Adipocyte (in vitro differentiated cells): ENCODE results near the gene STOML1.
"Not testable (repeated sequence)": the region's sequence is repeated elsewhere in the genome, so short reads cannot be mapped to it uniquely, and the experiment has no call there.

Source experiments
- DNase-seq: peaks from one replicate; pipeline ENCODE4 v3.0.0-alpha.2; 2015; ENCODE audit warnings: low read depth
- H3K27me3 ChIP-seq: replicated peaks from 2 replicates; pipeline ENCODE4 v1.7.0; 2013; ENCODE audit warnings: mild to moderate bottlenecking, low read length, moderate library complexity; ENCODE audit not compliant: control insufficient read depth, insufficient read depth
- H3K36me3 ChIP-seq: 2 replicates; pipeline ENCODE4 v1.7.0; 2013; ENCODE audit warnings: low read length, mild to moderate bottlenecking, moderate library complexity; ENCODE audit not compliant: control insufficient read depth, insufficient read depth, severe bottlenecking
- H3K4me1 ChIP-seq: 2 replicates; pipeline ENCODE4 v1.7.0; 2013; ENCODE audit warnings: mild to moderate bottlenecking, low read length, moderate library complexity; ENCODE audit not compliant: control insufficient read depth, insufficient read depth
- H3K4me3 ChIP-seq: 2 replicates; pipeline ENCODE4 v1.7.0; 2013; ENCODE audit warnings: mild to moderate bottlenecking, low read length, moderate library complexity
- H3K9ac ChIP-seq: 2 replicates; pipeline ENCODE4 v1.7.0; 2013; ENCODE audit warnings: mild to moderate bottlenecking, low read length, moderate library complexity
- H3K9me3 ChIP-seq: 2 replicates; pipeline ENCODE4 v1.7.0; 2013; ENCODE audit warnings: mild to moderate bottlenecking, low read length, moderate library complexity; ENCODE audit not compliant: control insufficient read depth

Gene STOML1

DNA sequence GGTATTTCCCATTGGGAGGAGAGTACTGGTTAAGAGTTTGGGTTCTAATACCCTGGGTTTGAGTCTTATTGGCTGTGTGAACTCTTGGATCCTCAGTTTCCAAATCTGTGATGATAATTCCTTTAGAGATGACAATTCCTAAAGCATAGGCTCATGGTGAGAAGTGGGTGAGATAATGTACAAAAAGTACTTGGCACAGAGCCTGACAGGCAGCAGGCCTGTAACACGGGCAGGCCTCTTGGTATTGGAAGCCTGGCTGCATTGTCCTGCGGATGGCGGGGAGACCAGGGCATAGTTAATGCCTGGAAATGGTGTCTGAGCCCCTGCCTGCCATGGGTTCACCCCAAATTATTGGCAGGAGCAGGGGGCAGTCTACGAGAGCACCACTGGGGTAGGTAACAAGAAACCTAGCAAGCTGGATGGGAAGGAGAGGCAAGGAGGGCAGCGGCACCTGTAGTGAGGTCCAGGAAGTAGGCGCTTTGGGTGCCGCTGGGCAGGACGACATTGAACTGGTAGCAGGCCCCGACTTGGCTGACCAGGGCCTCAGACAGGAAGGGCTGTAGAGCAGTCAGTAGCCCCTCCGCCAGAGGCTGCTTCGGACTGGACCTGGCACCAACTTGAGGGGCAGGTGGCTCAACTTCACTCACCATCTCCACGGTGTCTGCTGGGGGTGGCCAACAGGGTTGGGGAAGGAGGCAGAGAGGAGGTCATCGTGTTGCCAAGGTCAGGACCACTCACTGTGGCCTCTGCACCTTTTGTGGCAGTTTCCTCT is 7.7 kb downstream of the STOML1 start:
- H3K9ac ChIP-seq: peak overlapping the region; percentile 88
- H3K4me3 ChIP-seq: no peak overlapping the region
- no peaks in the 10 kb centered on the region for H3K9me3 ChIP-seq
- H3K4me1 ChIP-seq: peaks cover 81% of the 10 kb centered on the region
- DNase-seq: no peak
- no peaks in the 10 kb centered on the region for H3K27me3 ChIP-seq
- peaks cover 7% of the 10 kb centered on the region for H3K36me3 ChIP-seq

DNA sequence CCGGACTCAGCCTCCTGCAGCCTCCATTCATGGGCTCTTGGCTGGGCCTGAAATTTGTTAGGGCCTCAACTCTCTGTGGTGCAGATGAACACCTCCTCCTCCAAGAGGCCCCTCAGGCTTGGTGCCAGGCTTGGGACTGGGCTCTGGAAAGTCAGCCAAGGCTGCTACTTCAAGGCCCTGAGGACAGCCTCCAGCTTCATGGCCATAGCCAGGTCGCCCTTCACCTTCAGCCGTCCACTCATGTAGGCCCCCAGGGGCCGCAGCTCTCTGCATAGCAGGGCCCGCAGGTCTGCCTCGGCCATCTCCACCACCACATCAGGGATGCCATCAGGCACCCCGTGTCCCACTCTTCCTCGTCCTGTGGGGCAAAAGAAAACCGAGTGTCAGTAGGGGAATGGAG is 8.3 kb downstream of the STOML1 start:
- peaks cover 7% of the 10 kb centered on the region for H3K36me3 ChIP-seq
- no peak overlapping the region for H3K4me3 ChIP-seq
- DNase-seq: no peak
- H3K4me1 ChIP-seq: peaks cover 75% of the 10 kb centered on the region
- H3K27me3 ChIP-seq: no peaks in the 10 kb centered on the region
- no peaks in the 10 kb centered on the region for H3K9me3 ChIP-seq
- H3K9ac ChIP-seq: peak overlapping the region; percentile 88

DNA sequence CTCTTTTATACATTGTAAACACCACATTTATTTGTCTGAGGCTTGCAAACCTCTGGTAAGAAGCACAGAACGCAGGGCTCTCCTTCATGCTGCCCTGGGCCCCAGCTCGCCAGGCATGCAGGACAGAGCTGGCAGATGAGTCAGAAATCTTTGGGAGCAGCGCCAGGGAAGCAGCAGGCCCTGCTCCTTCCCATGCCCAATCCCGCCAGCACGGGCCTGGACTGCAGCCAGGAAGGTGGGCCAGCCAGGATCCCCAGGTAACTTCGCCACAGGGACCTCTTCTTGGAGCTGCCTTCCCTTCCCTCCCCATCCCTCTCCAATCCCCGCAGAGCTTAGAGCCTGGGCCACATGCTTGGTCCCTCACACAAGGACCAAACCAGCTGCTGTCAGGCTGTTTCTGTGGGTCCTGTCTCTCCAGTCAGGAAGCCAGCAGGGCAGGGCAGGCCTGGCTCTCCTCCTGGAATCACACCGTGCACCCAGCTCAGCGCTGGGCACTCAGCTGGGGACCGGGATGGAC is 8.8 kb downstream of the STOML1 start:
- Histone ChIP-seq H3K27me3 (no peaks in the 10 kb centered on the region), H3K9ac (peak overlapping the region; percentile 88), H3K9me3 (no peaks in the 10 kb centered on the region), H3K36me3 (peaks cover 5% of the 10 kb centered on the region), H3K4me3 (peak overlapping the region; percentile 63), H3K4me1 (peaks cover 70% of the 10 kb centered on the region)
- DNase-seq: peak; percentile 91

DNA sequence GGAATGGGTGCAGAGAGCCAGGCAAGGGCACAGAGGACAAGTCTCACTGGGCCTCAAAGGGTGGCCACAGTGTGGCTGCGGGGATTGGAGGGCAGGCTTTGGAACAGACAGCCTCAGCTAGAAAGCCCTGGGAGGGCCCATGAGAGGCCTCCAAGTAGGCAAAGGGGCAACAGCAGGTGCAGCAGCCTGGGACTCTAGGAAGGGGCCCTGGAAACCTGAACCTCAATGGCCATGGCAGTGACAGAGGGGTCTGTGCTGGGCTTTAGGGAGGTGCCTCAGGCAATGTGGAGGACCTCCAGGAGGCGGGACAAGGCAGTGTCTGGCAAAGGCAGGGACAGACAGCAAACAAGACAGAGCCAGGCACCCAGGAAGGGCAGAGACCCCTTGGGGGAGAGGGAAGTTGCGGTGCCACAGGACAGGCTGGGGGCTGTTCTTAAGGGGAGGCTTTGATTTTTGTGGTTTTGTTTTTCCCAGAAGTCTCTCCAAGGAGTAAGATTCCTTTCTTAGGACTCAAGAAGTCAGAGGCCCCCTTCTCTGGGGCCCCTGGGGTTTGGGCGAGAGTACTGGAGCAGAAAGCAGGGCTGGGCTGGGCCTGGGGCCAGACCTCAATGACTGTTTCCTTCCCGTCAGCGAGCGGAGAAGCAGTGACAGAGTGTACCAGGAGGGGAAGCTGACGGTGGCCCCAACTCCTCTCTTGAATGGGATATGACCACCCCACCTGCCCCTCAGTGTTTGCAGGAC is 9.7 kb downstream of the STOML1 start:
- Histone ChIP-seq H3K4me3 (peak overlapping the region; percentile 63), H3K4me1 (peaks cover 61% of the 10 kb centered on the region), H3K9me3 (no peaks in the 10 kb centered on the region), H3K36me3 (no peaks in the 10 kb centered on the region), H3K9ac (peak overlapping the region; percentile 88), H3K27me3 (no peaks in the 10 kb centered on the region)
- peak; percentile 98 for DNase-seq

DNA sequence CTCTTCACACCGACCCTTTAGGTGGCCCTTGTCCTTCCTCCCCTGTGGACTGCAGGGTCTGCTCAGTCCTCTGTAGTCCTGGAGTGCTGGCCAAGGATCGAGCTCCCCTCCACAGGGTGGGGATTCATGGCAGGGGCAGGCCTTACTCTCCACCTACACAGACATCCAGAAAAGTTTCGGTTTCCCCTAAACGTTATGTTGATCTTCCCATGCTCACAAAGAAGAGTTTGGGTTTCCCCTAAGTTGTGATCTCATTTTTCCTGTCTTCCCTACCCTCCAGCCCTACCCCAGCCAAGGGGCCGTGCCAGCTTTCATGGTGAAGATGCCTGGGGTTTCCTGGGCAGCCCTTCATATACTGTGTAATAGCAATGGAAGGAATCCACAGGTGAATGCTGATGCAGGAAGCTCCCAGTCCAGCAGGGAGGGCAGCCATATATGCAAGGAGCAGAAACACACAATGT is 10.3 kb downstream of the STOML1 start:
- Histone ChIP-seq H3K36me3 (no peaks in the 10 kb centered on the region), H3K9me3 (no peaks in the 10 kb centered on the region), H3K4me3 (peak overlapping the region; percentile 63), H3K4me1 (peaks cover 55% of the 10 kb centered on the region), H3K9ac (peak overlapping the region; percentile 88), H3K27me3 (no peaks in the 10 kb centered on the region)
- DNase-seq: peak; percentile 53

DNA sequence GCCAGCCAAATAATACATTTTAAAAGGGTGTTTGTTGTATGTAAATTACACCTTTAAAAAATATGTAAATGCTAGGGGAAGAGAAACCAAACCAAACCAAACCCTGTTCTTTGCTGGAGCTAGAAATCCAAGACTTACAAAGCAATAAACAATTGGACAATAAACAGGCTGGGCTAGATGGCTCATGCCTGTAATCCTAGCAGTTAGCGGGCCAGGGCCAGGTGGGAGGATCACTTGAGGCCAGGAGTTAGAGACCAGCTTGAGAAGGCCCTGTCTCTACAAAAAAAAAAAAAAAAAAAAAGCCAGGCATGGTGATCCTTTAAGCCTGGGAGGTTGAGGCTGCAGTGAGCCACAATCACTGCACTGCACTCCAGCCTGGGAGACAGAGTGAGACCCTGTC is 12.5 kb downstream of the STOML1 start:
- peaks cover 33% of the 10 kb centered on the region for H3K4me1 ChIP-seq
- no peak for DNase-seq
- no peak overlapping the region for H3K4me3 ChIP-seq
- H3K9me3 ChIP-seq: no peaks in the 10 kb centered on the region
- H3K36me3 ChIP-seq: no peaks in the 10 kb centered on the region
- no peaks in the 10 kb centered on the region for H3K27me3 ChIP-seq
- H3K9ac ChIP-seq: no peak overlapping the region

DNA sequence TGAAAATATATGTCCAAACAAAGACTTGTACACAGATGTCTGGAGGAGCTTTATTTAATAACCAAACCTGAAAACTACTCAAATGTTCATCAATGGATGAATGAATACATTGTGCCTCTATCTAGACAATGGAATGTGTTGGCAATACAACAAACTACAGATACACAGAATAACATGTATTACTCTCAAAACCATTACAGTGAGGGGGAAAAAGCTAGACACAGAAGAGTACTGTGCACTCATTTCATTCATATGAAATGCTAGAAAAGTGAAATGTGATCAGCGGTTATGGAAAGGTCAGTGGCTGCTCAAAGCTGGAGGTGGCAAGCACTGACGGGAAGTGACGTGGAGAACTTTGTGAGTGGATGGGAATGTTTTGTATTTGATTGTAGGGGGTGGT is 13.2 kb downstream of the STOML1 start:
- no peaks in the 10 kb centered on the region for H3K9me3 ChIP-seq
- H3K4me1 ChIP-seq: peaks cover 26% of the 10 kb centered on the region
- H3K9ac ChIP-seq: no peak overlapping the region
- DNase-seq: no peak
- H3K4me3 ChIP-seq: no peak overlapping the region
- H3K36me3 ChIP-seq: no peaks in the 10 kb centered on the region
- no peaks in the 10 kb centered on the region for H3K27me3 ChIP-seq

DNA sequence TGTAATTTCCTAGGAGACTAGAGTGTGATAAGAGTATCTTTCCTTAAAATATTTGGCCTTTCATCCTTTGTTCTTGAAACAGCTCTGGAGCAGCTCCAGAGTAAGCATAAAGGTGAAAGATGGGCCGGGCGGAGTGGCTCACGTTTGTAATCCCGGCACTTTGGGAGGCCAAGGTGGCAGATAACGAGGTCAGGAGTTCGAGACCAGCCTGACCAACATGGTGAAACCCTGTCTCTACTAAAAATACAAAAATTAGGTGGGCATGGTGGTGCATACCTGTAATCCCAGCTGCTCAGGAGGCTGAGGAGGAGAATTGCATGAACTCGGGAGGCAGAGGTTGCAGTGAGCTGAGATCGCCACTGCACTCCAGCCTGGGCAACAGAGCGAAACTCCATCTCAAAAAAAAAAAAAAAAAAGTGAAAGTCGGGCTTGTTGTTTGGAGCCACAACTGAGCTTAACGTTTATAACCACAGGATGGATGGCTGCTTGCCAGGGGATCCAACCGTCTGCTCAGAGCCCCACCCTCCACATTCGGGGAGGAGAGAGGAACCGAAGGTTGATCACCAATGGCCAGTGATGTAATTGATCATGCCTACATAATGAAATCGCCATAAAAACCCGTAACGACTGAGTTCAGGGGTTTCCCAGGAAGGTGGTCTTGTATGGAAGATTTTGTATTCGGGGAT is 16.5 kb downstream of the STOML1 start:
- H3K9ac ChIP-seq, H3K27me3 ChIP-seq, DNase-seq, H3K4me3 ChIP-seq, H3K36me3 ChIP-seq, H3K9me3 ChIP-seq, H3K4me1 ChIP-seq: not testable (repeated sequence)

DNA sequence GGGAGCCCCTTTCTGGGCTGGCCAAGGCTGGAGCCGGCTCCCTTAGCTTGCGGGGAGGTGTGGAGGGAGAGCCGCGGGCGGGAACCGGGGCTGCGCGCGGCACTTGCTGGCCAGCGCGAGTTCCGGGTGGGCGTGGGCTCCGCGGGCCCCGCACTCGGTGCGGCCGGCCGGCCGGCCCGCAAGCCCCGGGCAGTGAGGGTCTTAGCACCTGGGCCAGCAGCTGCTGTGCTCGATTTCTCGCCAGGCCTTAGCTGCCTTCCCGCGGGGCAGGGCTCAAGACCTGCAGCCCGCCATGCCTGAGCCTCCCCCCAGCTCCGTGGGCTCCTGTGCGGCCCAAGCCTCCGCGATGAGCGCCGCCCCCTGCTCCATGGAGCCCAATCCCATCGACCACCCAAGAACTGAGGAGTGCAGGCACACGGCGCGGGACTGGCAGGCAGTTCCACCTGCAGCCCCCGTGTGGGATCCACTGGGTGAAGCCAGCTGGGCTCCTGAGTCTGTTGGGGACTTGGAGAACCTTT is 18.4 kb downstream of the STOML1 start:
- H3K36me3 ChIP-seq, H3K9me3 ChIP-seq, H3K9ac ChIP-seq, H3K27me3 ChIP-seq, H3K4me1 ChIP-seq, DNase-seq, H3K4me3 ChIP-seq: not testable (repeated sequence)

DNA sequence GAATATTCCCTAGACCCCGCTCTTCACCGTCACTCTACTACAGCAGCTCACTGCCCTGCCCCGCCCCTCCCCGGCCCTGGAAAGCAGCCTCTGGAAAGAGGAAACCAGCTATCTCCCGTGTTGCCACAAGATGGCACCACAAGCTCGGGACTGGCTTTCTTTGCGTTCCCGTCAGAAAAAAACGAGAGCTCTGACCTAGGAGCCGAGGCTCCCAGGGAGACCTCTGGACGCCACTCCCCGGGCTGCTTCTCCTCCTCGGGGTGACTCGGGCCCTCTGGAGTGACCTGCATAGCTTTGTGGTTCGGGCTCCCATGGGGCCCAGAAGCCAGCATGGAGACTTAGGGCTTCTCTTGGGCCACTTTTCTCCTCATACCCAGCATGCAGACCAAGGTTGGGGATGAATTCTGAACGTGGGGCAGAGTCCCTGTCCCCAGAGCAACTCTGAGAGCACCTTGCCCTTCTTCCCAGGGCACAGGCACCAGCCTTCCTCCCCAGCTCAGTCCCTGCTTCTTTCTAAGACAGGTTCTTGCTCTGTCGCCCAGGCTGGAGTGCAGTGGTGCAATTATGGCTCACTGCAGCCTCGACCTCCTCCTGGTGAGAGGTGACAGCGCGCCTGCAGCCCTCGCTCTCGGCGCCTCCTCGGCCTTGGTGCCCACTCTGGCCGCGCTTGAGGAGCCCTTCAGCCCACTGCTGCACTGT is 19.0 kb downstream of the STOML1 start:
- Histone ChIP-seq H3K4me3 (peak overlapping the region; percentile 54), H3K36me3 (no peaks in the 10 kb centered on the region)
- peak; percentile 95 for DNase-seq

More for the DNA sequence above, 19.0 kb downstream of the STOML1 start:
- no peaks in the 10 kb centered on the region for H3K27me3 ChIP-seq
- peaks cover 8% of the 10 kb centered on the region for H3K4me1 ChIP-seq
- peak overlapping the region; percentile 71 for H3K9ac ChIP-seq
- H3K9me3 ChIP-seq: no peaks in the 10 kb centered on the region
